IMR-90 (cell line): ENCODE results near the gene SLC9A9. TPM values are rescaled to one million over a fixed set of nuclear protein-coding genes. Genes with fewer than 3 reads are reported as not detected.

ENCODE experiments used
- ATAC-seq: fragments of 200-7000 bp; cut with Tn5 transposase; 2 replicates; pipeline ENCODE4 v1.9.1; 2020; ENCODE audit warnings: low read depth, mild to moderate bottlenecking, moderate library complexity
- BruUV-seq: library from RNA; stranded (reverse); fragments of 400-500 nt; replicated peaks from 2 replicates; lab custom pipeline; 2021; lab: Mats Ljungman, UMichigan
- CTCF ChIA-PET: fragments of 300-600 bp; formaldehyde crosslinking; extraction: SDS; loops from one replicate; lab custom pipeline; 2021; ENCODE audit warnings: antibody characterized with exemption; lab: Yijun Ruan, JAX
- POLR2A ChIA-PET: fragments of 300-600 bp; sonication (Branson Sonifier 250); formaldehyde crosslinking; loops from one replicate; lab custom pipeline; 2022; ENCODE audit warnings: antibody characterized with exemption; ENCODE audit not compliant: unreplicated experiment; lab: Charles Lee
- DNase-seq: peaks from one replicate; pipeline ENCODE4 v3.0.0; 2013
- H2AFZ ChIP-seq: replicated peaks from 2 replicates; pipeline ENCODE3; 2013; ENCODE audit warnings: low read length, mild to moderate bottlenecking; ENCODE audit not compliant: poor library complexity
- H2AK5ac ChIP-seq: 2 replicates; pipeline ENCODE4 v1.6.1; 2013; ENCODE audit warnings: low read depth, low read length, inconsistent platforms
- H2AK9ac ChIP-seq: replicated peaks from 2 replicates; pipeline ENCODE3; 2013; ENCODE audit warnings: mild to moderate bottlenecking, low read depth, low read length, moderate library complexity; ENCODE audit not compliant: poor library complexity
- H2BK120ac ChIP-seq: 2 replicates; pipeline ENCODE4 v1.6.1; 2013; ENCODE audit warnings: low read depth, low read length, inconsistent platforms
- H2BK15ac ChIP-seq: 3 replicates; pipeline ENCODE4 v1.6.1; 2013; ENCODE audit warnings: low read depth, low read length, inconsistent platforms
- H2BK20ac ChIP-seq: 2 replicates; pipeline ENCODE4 v1.6.1; 2013; ENCODE audit warnings: low read depth, mild to moderate bottlenecking, inconsistent platforms, low read length, moderate library complexity
- H2BK5ac ChIP-seq: 2 replicates; pipeline ENCODE4 v1.6.1; 2013; ENCODE audit warnings: mild to moderate bottlenecking, low read depth, low read length, inconsistent platforms; ENCODE audit not compliant: poor library complexity, severe bottlenecking
- H3K14ac ChIP-seq: replicated peaks from 2 replicates; pipeline ENCODE4 v1.6.1; 2013; ENCODE audit warnings: low read depth, low read length, inconsistent platforms
- H3K18ac ChIP-seq: 2 replicates; pipeline ENCODE4 v1.6.1; 2013; ENCODE audit warnings: low read depth, low read length, control low read depth
- H3K23ac ChIP-seq: 2 replicates; pipeline ENCODE4 v1.6.1; 2013; ENCODE audit warnings: low read depth, low read length, inconsistent platforms
- H3K27ac ChIP-seq: 2 replicates; pipeline ENCODE4 v1.5.1; 2013; ENCODE audit warnings: mild to moderate bottlenecking, control low read depth, low read length; ENCODE audit not compliant: insufficient read depth
- H3K27me3 ChIP-seq: 2 replicates; pipeline ENCODE4 v1.6.1; 2013; ENCODE audit warnings: low read length; ENCODE audit not compliant: control insufficient read depth, insufficient read depth
- H3K36me3 ChIP-seq: 2 replicates; pipeline ENCODE4 v1.6.1; 2013; ENCODE audit warnings: low read length, mixed read lengths; ENCODE audit not compliant: control insufficient read depth, insufficient read depth
- H3K4ac ChIP-seq: 2 replicates; pipeline ENCODE4 v1.6.1; 2013; ENCODE audit warnings: low read depth, low read length, inconsistent platforms
- H3K4me1 ChIP-seq: 2 replicates; pipeline ENCODE4 v1.6.1; 2013; ENCODE audit warnings: low read length, mixed read lengths; ENCODE audit not compliant: control insufficient read depth, insufficient read depth
- H3K4me2 ChIP-seq: 2 replicates; pipeline ENCODE4 v1.6.1; 2013; ENCODE audit warnings: low read depth, mild to moderate bottlenecking, control low read depth, low read length, moderate library complexity
- H3K4me3 ChIP-seq: 2 replicates; pipeline ENCODE4 v1.5.1; 2013; ENCODE audit warnings: low read depth, mild to moderate bottlenecking, control low read depth, low read length, moderate library complexity; ENCODE audit not compliant: insufficient read depth
- H3K56ac ChIP-seq: 2 replicates; pipeline ENCODE4 v1.6.1; 2013; ENCODE audit warnings: low read length, inconsistent platforms; ENCODE audit not compliant: insufficient read depth; ENCODE audit errors: extremely low read depth
- H3K79me1 ChIP-seq, 2 experiments: 2 replicates each; pipeline ENCODE4 v1.6.1; 2013; ENCODE audit warnings: low read length in 2 of 2, inconsistent platforms in 1 of 2, low read depth in 1 of 2
- H3K9ac ChIP-seq: 2 replicates; pipeline ENCODE4 v1.6.1; 2013; ENCODE audit warnings: low read depth, low read length, control low read depth
- H3K9me1 ChIP-seq: 2 replicates; pipeline ENCODE4 v1.6.1; 2013; ENCODE audit warnings: low read length, inconsistent platforms; ENCODE audit not compliant: insufficient read depth
- H3K9me3 ChIP-seq: 2 replicates; pipeline ENCODE4 v1.6.1; 2013; ENCODE audit warnings: low read length; ENCODE audit not compliant: control insufficient read depth, insufficient read depth
- H4K20me1 ChIP-seq: 2 replicates; pipeline ENCODE4 v1.6.1; 2013; ENCODE audit warnings: low read length, inconsistent platforms; ENCODE audit not compliant: insufficient read depth
- H4K5ac ChIP-seq: 2 replicates; pipeline ENCODE4 v1.6.1; 2013; ENCODE audit warnings: mild to moderate bottlenecking, low read depth, low read length, control low read depth
- H4K8ac ChIP-seq, 2 experiments: 2 replicates each; pipeline ENCODE4 v1.6.1; 2013; ENCODE audit warnings: low read depth in 2 of 2, low read length in 2 of 2, control low read depth in 1 of 2, inconsistent platforms in 1 of 2
- H4K91ac ChIP-seq: 2 replicates; pipeline ENCODE4 v1.6.1; 2013; ENCODE audit warnings: low read depth, low read length, inconsistent platforms; ENCODE audit not compliant: insufficient read depth
- SMC3 ChIP-seq: fragments of 150-350 bp; IDR thresholded peaks from 2 replicates; pipeline ENCODE4 v1.6.1; 2016; ENCODE audit warnings: low read depth, mild to moderate bottlenecking, antibody characterized with exemption, low read length, moderate library complexity
- WGBS, 2 experiments: methylation state at CpG; one replicate each; pipeline versions ENCODE4 v1.1.5 to v1.1.7; 2013; ENCODE audit warnings: missing lambda C conversion rate in 2 of 2; ENCODE audit not compliant: insufficient read length in 1 of 2; ENCODE audit errors: extremely low coverage in 2 of 2; 5-methylcytosine and 5-hydroxymethylcytosine counted together
- dilution Hi-C: fragments of 300-500 bp; cut with HindIII; formaldehyde crosslinking; loops from one replicate; pipeline ENCODE4 v1.14.3; 2018; ENCODE audit warnings: low sequenced_read_pairs; ENCODE audit not compliant: unreplicated experiment
- in situ Hi-C: fragments of 300-500 bp; cut with MboI; formaldehyde crosslinking; loops from 3 replicates; pipeline ENCODE4 v1.14.3; 2019; ENCODE audit warnings: low sequenced_read_pairs, inconsistent platforms, mixed read lengths
- intact Hi-C: fragments of 100-400 bp; cut with micrococcal nuclease; formaldehyde crosslinking; loops from 2 replicates; pipeline ENCODE4 v1.10.0; 2022
- polyA plus RNA-seq, 3 experiments: library from polyadenylated mRNA; depleted of rRNA; stranded (reverse); fragments of >200 nt; gene quantifications; 2 replicates each; pipeline ENCODE4 v1.2.3, GENCODE V29; 2012; ENCODE audit warnings: low replicate concordance in 1 of 3
- total RNA-seq: library from RNA; depleted of rRNA; stranded (reverse); fragments of >200 nt; gene quantifications from 2 replicates; pipeline ENCODE4 v1.2.3, GENCODE V29; 2012

The SLC9A9 gene
- total and polyA plus RNA-seq, 2 of the 4 experiments (the other 2 are of a cell fraction) = 1.4 to 2.3 TPM

GRCh38 chr3:143888846-143889245, 40.6 kb upstream of the SLC9A9 start:
- Histone ChIP-seq H2BK20ac (no peak overlapping the region), H4K8ac (no peak overlapping the region), H3K4me3 (no peak overlapping the region), H3K4me2 (no peak overlapping the region), H4K5ac (no peak overlapping the region), H2AK9ac (no peak overlapping the region), H3K79me1 (no peaks in the 10 kb centered on the region), H3K4ac (no peak overlapping the region), H3K56ac (no peak overlapping the region), H2BK120ac (no peak overlapping the region), H3K36me3 (no peaks in the 10 kb centered on the region), H3K23ac (no peak overlapping the region), H3K18ac (no peak overlapping the region), H2BK5ac (no peak overlapping the region), H3K4me1 (no peaks in the 10 kb centered on the region), H3K27me3 (peaks cover 5% of the 10 kb centered on the region), H4K20me1 (no peaks in the 10 kb centered on the region), H2BK15ac (no peak overlapping the region), H3K14ac (no peak overlapping the region), H2AFZ (no peak overlapping the region), H4K91ac (no peak overlapping the region), H3K27ac (no peak overlapping the region), H3K9me1 (no peaks in the 10 kb centered on the region), H3K9me3 (no peaks in the 10 kb centered on the region), H3K9ac (no peak overlapping the region), H2AK5ac (no peak overlapping the region)
- no CpG with 5 or more reads among the region's 2 CpGs for WGBS, 2 experiments
- DNase-seq (no peak), ATAC-seq (no peak)
- ChIA-PET CTCF (no interaction called here), POLR2A (no interaction called here)
- in situ Hi-C loops = no loop called here
- dilution Hi-C loops = no loop called here
- intact Hi-C loops = loop anchor here (5.0 kb wide), 1 partner anchor 112 kb away; no protein-coding TSS in a partner anchor
- BruUV-seq = no TSS peak
- no peak for TF ChIP-seq SMC3
